Vagina (tissue), 2 donors: ENCODE results near the gene RPL37A.

Source experiments
- CTCF ChIP-seq, 3 experiments: fragments of 450-650 bp in 2 of 3; fragments of 200-600 bp in 1 of 3; sonication (generic) in 1 of 3; IDR thresholded peaks; one replicate each; pipeline ENCODE4 v1.5.1; 2017 to 2019; ENCODE audit warnings: antibody characterized with exemption in 3 of 3, mild to moderate bottlenecking in 2 of 3, moderate library complexity in 2 of 3
- POLR2A ChIP-seq, 2 donors: fragments of 450-650 bp; IDR thresholded peaks; one replicate each; pipeline ENCODE4 v1.6.1; 2017; ENCODE audit warnings: antibody characterized with exemption in 2 of 2, mild to moderate bottlenecking in 2 of 2, moderate library complexity in 2 of 2
- POLR2AphosphoS5 ChIP-seq, 2 donors: sonication (generic); formaldehyde crosslinking; IDR thresholded peaks; one replicate each; pipeline ENCODE4 v1.9.0; 2017; ENCODE audit warnings: antibody characterized with exemption in 2 of 2, mild to moderate bottlenecking in 2 of 2, low read depth in 1 of 2; ENCODE audit not compliant: insufficient read depth in 1 of 2

GRCh38 chr2:216517447-216518225 lies 19.0 kb downstream of the RPL37A start:
- TF ChIP-seq CTCF (IDR thresholded peaks at IDR 0.05) (no peak), POLR2A (IDR thresholded peaks at IDR 0.05) (no peak), POLR2AphosphoS5 (IDR thresholded peaks at IDR 0.05; ENCODE audit: insufficient read depth in 1 of 2, low read depth in 1 of 2) (no peak)
